Gastroesophageal sphincter (tissue), 4 donors: ENCODE data around the gene SESN3. TPM values are rescaled to one million over a fixed set of nuclear protein-coding genes. Genes with fewer than 3 reads are reported as not detected.

ENCODE experiments used
- ATAC-seq: fragments of 150-250 bp; one replicate; pipeline ENCODE4 v1.9.1; 2016; ENCODE audit warnings: mild to moderate bottlenecking, moderate library complexity
- H3K27ac ChIP-seq, 4 donors: fragments of 200-600 bp; sonication (generic) in 3 of 4; 1 replicate in 3 of 4; 2 replicates in 1 of 4; pipeline ENCODE4 v1.5.1; 2016 to 2019
- H3K27me3 ChIP-seq: fragments of 200-600 bp; sonication (generic); one replicate; pipeline ENCODE4 v1.5.1; 2019
- H3K36me3 ChIP-seq, 2 donors: fragments of 200-600 bp; sonication (generic); one replicate each; pipeline ENCODE4 v1.5.1; 2019; ENCODE audit warnings: control low read depth in 1 of 2
- H3K4me1 ChIP-seq, 3 donors: fragments of 200-600 bp; sonication (generic); 1 replicate in 2 of 3; 2 replicates in 1 of 3; pipeline ENCODE4 v1.5.1; 2016 to 2019; ENCODE audit warnings: control low read depth in 2 of 3
- H3K4me3 ChIP-seq, 2 donors: fragments of 200-600 bp; sonication (generic); one replicate each; pipeline ENCODE4 v1.5.1; 2019; ENCODE audit warnings: mild to moderate bottlenecking in 1 of 2, moderate library complexity in 1 of 2
- H3K9me3 ChIP-seq, 3 donors: fragments of 200-600 bp; sonication (generic); one replicate each; pipeline ENCODE4 v1.5.1; 2017 to 2019; ENCODE audit warnings: control low read depth in 2 of 3
- EP300 ChIP-seq: sonication (generic); formaldehyde crosslinking; IDR thresholded peaks from one replicate; pipeline ENCODE4 v1.6.1; 2017; ENCODE audit warnings: antibody characterized with exemption, mild to moderate bottlenecking
- POLR2A ChIP-seq, 2 donors: fragments of 450-650 bp; IDR thresholded peaks; one replicate each; pipeline ENCODE4 v1.6.1; 2017; ENCODE audit warnings: antibody characterized with exemption in 2 of 2, mild to moderate bottlenecking in 2 of 2, moderate library complexity in 1 of 2
- POLR2AphosphoS5 ChIP-seq: sonication (generic); formaldehyde crosslinking; IDR thresholded peaks from one replicate; pipeline ENCODE4 v1.6.1; 2017; ENCODE audit warnings: antibody characterized with exemption
- WGBS, 2 donors: methylation state at CpG; one replicate each; pipeline ENCODE4 v1.1.5; 2018; ENCODE audit warnings: low coverage in 1 of 2; 5-methylcytosine and 5-hydroxymethylcytosine counted together
- total RNA-seq, 4 donors: library from RNA; depleted of rRNA; stranded (reverse); fragments of >200 nt; gene quantifications; one replicate each; pipeline ENCODE4 v1.1.0, GENCODE V29; 2016
- TF ChIP-seq, protein P1 (sequence below), 4 experiments: fragments of 200-600 bp in 2 of 4; fragments of 450-650 bp in 2 of 4; sonication (generic) in 1 of 4; IDR thresholded peaks; one replicate each; pipeline ENCODE4 v1.5.1; 2017 to 2019; ENCODE audit warnings: antibody characterized with exemption in 4 of 4, mild to moderate bottlenecking in 2 of 4, moderate library complexity in 2 of 4

The SESN3 gene
- total RNA-seq, 4 donors from 2014 or later = 24.5 to 32.8 (median 28.8) TPM

DNA sequence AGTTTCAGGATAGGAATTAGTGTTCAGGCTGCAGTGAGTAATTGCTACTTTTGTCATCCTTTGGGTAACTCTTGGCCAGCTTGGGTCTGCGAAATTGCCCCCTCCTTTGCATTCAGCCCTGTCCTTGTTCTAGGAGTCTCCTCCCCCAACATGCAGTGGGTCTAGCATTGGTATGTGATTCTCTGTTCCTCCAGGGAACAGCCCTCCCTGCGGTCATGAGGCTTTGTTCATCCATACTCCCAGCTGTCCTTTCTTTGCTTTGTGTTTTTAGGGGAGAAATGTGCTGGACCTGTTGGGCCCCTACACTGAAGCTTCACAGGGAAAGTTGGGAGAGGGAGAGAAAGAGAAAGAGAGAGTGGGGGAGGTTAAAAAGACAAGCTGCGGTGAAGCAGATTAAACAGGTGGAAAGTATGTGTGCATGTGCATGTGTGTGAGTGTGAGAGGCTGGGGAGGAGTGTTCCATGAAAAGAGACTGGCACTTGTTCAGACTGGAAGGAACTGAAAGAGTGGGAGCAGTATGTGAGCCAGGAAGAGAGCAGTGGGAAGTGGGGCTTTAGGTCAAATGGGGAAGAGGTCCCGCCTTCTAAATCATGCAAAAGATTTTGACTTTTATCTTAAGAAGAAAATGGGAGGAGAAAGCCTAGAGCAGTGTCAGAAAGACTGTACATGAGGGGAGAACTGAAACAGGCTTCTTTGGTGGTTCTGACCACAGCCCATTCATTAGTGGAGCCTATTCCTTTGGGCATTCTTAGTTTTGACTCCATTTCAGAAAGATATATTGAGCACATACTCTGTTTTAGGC, 17.9 kb upstream of the SESN3 start:
- Histone ChIP-seq H3K27me3 (no peaks in the 10 kb centered on the region), H3K4me1 (peaks cover 0 to 14% (median 0%) of the 10 kb centered on the region in 3 donors), H3K36me3 (no peaks in the 10 kb centered on the region), H3K4me3 (no peak overlapping the region), H3K9me3 (no peaks in the 10 kb centered on the region), H3K27ac (no peak overlapping the region)
- TF ChIP-seq EP300 (no peak), POLR2A (IDR thresholded peaks at IDR 0.05) (no peak), POLR2AphosphoS5 (no peak)
- TF ChIP-seq, protein P1, sequence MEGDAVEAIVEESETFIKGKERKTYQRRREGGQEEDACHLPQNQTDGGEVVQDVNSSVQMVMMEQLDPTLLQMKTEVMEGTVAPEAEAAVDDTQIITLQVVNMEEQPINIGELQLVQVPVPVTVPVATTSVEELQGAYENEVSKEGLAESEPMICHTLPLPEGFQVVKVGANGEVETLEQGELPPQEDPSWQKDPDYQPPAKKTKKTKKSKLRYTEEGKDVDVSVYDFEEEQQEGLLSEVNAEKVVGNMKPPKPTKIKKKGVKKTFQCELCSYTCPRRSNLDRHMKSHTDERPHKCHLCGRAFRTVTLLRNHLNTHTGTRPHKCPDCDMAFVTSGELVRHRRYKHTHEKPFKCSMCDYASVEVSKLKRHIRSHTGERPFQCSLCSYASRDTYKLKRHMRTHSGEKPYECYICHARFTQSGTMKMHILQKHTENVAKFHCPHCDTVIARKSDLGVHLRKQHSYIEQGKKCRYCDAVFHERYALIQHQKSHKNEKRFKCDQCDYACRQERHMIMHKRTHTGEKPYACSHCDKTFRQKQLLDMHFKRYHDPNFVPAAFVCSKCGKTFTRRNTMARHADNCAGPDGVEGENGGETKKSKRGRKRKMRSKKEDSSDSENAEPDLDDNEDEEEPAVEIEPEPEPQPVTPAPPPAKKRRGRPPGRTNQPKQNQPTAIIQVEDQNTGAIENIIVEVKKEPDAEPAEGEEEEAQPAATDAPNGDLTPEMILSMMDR (IDR thresholded peaks at IDR 0.05) = no peak
- WGBS, 2 donors = 83 to 97% methylated on average over 3 of the region's 4 CpGs
- no peak for ATAC-seq

DNA sequence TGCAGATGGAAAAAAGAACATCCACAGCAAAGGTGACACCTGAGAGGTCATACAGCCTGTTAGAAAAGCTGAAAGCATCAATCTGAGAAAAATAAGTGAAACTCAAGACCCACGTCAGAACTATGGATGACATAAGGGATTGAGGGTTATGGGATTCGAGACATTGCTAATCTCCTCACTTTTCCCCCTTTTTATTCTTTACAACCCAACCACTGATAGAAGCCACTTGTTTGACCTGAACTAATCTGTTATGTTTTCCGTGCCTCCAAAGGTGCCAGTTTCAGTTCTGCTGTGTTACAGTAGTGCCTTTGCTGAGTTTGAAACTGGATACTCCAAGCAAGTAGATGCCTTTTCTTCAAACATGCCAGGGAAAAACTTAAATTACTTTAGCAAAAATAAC, 16.9 kb upstream of the SESN3 start:
- Histone ChIP-seq H3K4me1 (peaks cover 0 to 4% (median 0%) of the 10 kb centered on the region in 3 donors), H3K9me3 (no peaks in the 10 kb centered on the region), H3K27me3 (no peaks in the 10 kb centered on the region), H3K36me3 (no peaks in the 10 kb centered on the region), H3K4me3 (no peak overlapping the region), H3K27ac (no peak overlapping the region)
- ATAC-seq = no peak
- TF ChIP-seq POLR2AphosphoS5 (no peak), POLR2A (IDR thresholded peaks at IDR 0.05) (no peak), EP300 (no peak)
- TF ChIP-seq, protein P1 (IDR thresholded peaks at IDR 0.05) = no peak
- 93 to 100% methylated on average over 3 of the region's 3 CpGs for WGBS, 2 donors

DNA sequence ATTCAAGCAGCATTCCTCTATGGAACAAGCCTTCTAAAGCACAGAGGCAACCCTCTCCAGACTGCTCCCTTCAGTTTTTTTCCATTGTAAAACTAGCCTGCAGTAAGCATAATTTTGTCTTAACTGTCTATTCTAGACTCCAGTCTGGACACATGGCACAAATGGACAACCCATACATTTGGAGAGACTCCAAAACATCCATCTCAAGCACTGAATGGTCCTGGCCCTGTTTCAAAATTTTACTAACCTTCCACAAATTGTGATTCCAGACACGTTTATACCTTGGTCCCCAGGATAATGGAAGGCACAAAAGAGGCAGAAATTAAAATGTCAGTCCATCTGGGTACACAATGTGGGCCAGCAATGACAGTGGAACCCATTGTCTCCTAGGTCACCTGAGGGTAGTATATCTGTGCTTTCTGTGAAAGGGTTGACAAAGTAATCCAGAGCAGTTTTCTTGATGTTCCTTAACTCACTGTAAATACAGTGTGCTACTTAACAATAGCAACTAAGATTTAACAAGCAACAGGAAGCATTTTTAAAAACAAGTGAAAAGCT, 16.2 kb upstream of the SESN3 start:
- no peaks in the 10 kb centered on the region for H3K4me1 ChIP-seq
- no peak for ATAC-seq
- H3K4me3 ChIP-seq = no peak overlapping the region
- H3K27me3 ChIP-seq = no peaks in the 10 kb centered on the region
- H3K9me3 ChIP-seq = no peaks in the 10 kb centered on the region
- TF ChIP-seq, protein P1 (IDR thresholded peaks at IDR 0.05) = no peak
- TF ChIP-seq POLR2A (IDR thresholded peaks at IDR 0.05) (no peak), EP300 (no peak), POLR2AphosphoS5 (no peak)
- no peaks in the 10 kb centered on the region for H3K36me3 ChIP-seq
- WGBS, 2 donors = 20 to 60% methylated on average over 1 of the region's 1 CpG
- no peak overlapping the region for H3K27ac ChIP-seq

DNA sequence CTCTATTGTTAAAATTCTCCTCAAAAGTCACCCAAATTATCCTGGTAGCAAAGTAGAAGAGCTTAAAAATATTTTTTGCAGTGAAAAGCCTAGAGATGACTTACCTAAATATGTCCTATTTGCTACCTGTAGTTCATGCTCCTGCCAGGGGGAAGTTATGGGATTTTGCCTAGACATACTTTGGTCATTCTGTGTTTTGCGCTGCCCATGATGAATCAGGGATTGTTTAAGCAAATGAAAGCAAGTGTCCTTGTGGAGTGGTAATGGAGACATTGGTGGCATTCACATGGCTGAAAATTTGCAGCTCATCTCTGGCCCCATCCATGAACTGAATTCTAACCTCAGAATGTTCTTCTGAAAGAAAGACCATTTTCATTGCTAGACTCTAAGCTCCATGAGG, 14.6 kb upstream of the SESN3 start:
- 100% methylated on average over 1 of the region's 1 CpG for WGBS, 2 donors
- Histone ChIP-seq H3K27ac (no peak overlapping the region), H3K9me3 (no peaks in the 10 kb centered on the region), H3K4me1 (no peaks in the 10 kb centered on the region), H3K27me3 (no peaks in the 10 kb centered on the region), H3K36me3 (no peaks in the 10 kb centered on the region), H3K4me3 (no peak overlapping the region)
- ATAC-seq = no peak
- TF ChIP-seq, protein P1 (IDR thresholded peaks at IDR 0.05) = no peak
- no peak for TF ChIP-seq POLR2AphosphoS5
- no peak for TF ChIP-seq POLR2A (IDR thresholded peaks at IDR 0.05)
- no peak for TF ChIP-seq EP300

DNA sequence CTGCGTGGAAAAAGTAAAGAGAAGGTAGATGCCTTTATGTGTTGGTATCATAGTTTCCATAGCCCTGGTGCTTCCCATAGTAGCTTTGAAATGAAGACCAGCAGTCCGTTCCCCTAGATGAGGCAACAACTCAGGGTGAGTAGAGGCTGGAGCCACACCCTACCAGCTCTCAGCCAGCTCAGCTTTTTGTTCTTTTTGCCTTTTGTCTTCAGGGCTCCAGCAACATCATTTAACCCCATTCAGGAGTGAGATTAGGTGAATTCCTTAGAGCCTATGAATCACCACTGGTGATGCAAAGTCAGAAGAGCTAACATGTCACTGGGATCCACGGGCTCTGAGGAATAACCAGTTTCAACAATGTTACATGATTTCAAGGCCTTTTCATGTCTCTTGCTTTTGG, 14.0 kb upstream of the SESN3 start:
- WGBS, 2 donors = 77 to 79% methylated on average over 2 of the region's 3 CpGs
- no peaks in the 10 kb centered on the region for H3K4me1 ChIP-seq
- no peak overlapping the region for H3K4me3 ChIP-seq
- TF ChIP-seq POLR2AphosphoS5 (no peak), EP300 (no peak), POLR2A (IDR thresholded peaks at IDR 0.05) (no peak)
- TF ChIP-seq, protein P1 (IDR thresholded peaks at IDR 0.05) = no peak
- no peak overlapping the region for H3K27ac ChIP-seq
- H3K27me3 ChIP-seq = no peaks in the 10 kb centered on the region
- H3K9me3 ChIP-seq = no peaks in the 10 kb centered on the region
- H3K36me3 ChIP-seq = no peaks in the 10 kb centered on the region
- no peak for ATAC-seq
